ENCODE data around the gene FLNA. TPM values are rescaled to one million over a fixed set of nuclear protein-coding genes. Genes with fewer than 3 reads are reported as not detected.
"Not testable (repeated sequence)": the region's sequence is repeated elsewhere in the genome, so short reads cannot be mapped to it uniquely, and the experiment has no call there.

The FLNA gene
- total and polyA plus RNA-seq, 10 of the 15 experiments (the other 5 are each of a cell fraction or from before 2014, with no cell fraction given) = 5.1 to 643 (median 171) TPM

DNA sequence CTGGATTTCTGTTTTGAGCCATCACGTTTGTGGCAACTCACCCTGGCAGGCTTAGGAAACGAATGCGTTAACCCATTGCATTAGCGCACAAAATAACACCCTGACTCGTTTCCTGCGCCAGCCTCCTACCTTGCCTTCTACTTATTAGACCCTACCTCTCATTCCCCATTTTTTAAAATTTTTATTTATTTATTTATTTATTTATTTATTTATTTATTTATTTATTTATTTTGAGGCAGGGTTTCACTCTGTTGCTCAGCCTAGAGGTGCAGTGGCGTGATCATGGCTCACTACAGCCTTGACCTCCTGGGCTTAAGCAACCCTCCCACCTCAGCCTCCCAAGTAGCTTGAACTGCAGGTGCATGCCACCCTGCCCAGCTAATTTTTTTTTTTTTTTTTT is 71.4 kb downstream of the FLNA start:
- H3K4me2 ChIP-seq (ENCODE audit: control insufficient read depth, insufficient read depth); POLR2A ChIA-PET; H3K27ac ChIP-seq (ENCODE audit: control insufficient read depth, insufficient read depth); BruUV-seq (replicated peaks); H2AFZ ChIP-seq (ENCODE audit: control insufficient read depth, low read depth, low read length); H3K27me3 ChIP-seq (replicated peaks in 1 of 2; ENCODE audit: control insufficient read depth in 2 of 2, insufficient read depth in 2 of 2, low read length in 1 of 2); H4K20me1 ChIP-seq (ENCODE audit: control insufficient read depth, insufficient read depth); H3K9me3 ChIP-seq (replicated peaks; ENCODE audit: control insufficient read depth, insufficient read depth, low read length); ATAC-seq; DNase-seq (ENCODE audit: low read depth, low spot score); H3K4me3 ChIP-seq; H3K4me1 ChIP-seq (ENCODE audit: control insufficient read depth, insufficient read depth, low read length); H3K79me2 ChIP-seq (ENCODE audit: control insufficient read depth, insufficient read depth, low read length); intact Hi-C loops (cut with micrococcal nuclease; ENCODE audit: unreplicated experiment); SMC1A ChIA-PET (ENCODE audit: uncharacterized antibody, unreplicated experiment); H3K9ac ChIP-seq (ENCODE audit: control insufficient read depth, insufficient read depth, low read length); H3K36me3 ChIP-seq (ENCODE audit: control insufficient read depth in 2 of 2, insufficient read depth in 2 of 2, low read length in 1 of 2); FAIRE-seq; CTCF ChIA-PET; RAD21 ChIA-PET (ENCODE audit: unreplicated experiment): not testable (repeated sequence)
- in situ Hi-C loops (cut with MboI) = loop anchor here (25.0 kb wide), 1 partner anchor 166 kb away; the partner anchor contains the start of gene OPN1LW
- WGBS (ENCODE audit: insufficient coverage, insufficient replicate concordance, low lambda C conversion rate, missing lambda C conversion rate) = 72% methylated on average over 7 of the region's 7 CpGs

DNA sequence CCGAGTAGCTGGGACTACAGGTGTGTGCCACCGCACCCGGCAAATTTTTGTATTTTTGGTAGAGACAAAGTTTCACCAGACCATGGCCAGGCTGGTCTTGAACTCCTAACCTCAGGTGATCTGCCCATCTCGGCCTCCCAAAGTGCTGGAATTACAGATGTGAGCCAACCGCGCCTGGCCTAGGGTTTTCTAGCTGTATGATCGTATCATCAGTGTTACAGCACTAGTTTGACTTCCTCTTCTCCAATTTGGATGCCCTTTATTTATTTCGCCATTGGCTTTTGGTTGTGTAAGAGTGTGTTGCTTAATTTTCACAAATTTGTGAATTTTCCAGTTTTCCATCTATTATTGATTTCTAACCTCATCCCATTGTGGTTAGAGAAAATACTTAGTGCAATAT is 73.6 kb downstream of the FLNA start:
- Histone ChIP-seq H3K9me3 (replicated peaks; ENCODE audit: control insufficient read depth, insufficient read depth, low read length) (no peaks in the 10 kb centered on the region; the same call in 2 of the 3 replicates), H4K20me1 (ENCODE audit: control insufficient read depth, insufficient read depth) (no peaks in the 10 kb centered on the region), H3K9ac (ENCODE audit: control insufficient read depth, insufficient read depth, low read length) (no peak overlapping the region), H3K79me2 (ENCODE audit: control insufficient read depth, insufficient read depth, low read length) (no peaks in the 10 kb centered on the region), H3K4me1 (ENCODE audit: control insufficient read depth, insufficient read depth, low read length) (no peaks in the 10 kb centered on the region; the same call in 1 of the 2 replicates), H3K4me3 (no peak overlapping the region), H3K4me2 (ENCODE audit: control insufficient read depth, insufficient read depth) (no peak overlapping the region), H2AFZ (ENCODE audit: control insufficient read depth, low read depth, low read length) (no peak overlapping the region), H3K36me3 (ENCODE audit: control insufficient read depth in 2 of 2, insufficient read depth in 2 of 2, low read length in 1 of 2) (no peaks in the 10 kb centered on the region), H3K27ac (ENCODE audit: control insufficient read depth, insufficient read depth) (no peak overlapping the region), H3K27me3 (replicated peaks in 1 of 2; ENCODE audit: control insufficient read depth in 2 of 2, insufficient read depth in 2 of 2, low read length in 1 of 2) (no peaks in the 10 kb centered on the region)
- SMC1A ChIA-PET (ENCODE audit: uncharacterized antibody, unreplicated experiment) = no interaction called here
- BruUV-seq (replicated peaks) = no TSS peak
- intact Hi-C loops (cut with micrococcal nuclease; ENCODE audit: unreplicated experiment) (no loop called here), in situ Hi-C loops (cut with MboI) (loop anchor here (25.0 kb wide), 1 partner anchor 164 kb away; the partner anchor contains the start of gene OPN1LW)
- TF ChIP-seq PAX5 (IDR thresholded peaks at IDR 0.05; ENCODE audit: borderline replicate concordance, low read depth, low read length) (no peak), EGR1 (IDR thresholded peaks at IDR 0.05; ENCODE audit: borderline replicate concordance in 1 of 2, low read depth in 2 of 2, low read length in 2 of 2) (no peak)
- TF ChIP-seq, protein P1, sequence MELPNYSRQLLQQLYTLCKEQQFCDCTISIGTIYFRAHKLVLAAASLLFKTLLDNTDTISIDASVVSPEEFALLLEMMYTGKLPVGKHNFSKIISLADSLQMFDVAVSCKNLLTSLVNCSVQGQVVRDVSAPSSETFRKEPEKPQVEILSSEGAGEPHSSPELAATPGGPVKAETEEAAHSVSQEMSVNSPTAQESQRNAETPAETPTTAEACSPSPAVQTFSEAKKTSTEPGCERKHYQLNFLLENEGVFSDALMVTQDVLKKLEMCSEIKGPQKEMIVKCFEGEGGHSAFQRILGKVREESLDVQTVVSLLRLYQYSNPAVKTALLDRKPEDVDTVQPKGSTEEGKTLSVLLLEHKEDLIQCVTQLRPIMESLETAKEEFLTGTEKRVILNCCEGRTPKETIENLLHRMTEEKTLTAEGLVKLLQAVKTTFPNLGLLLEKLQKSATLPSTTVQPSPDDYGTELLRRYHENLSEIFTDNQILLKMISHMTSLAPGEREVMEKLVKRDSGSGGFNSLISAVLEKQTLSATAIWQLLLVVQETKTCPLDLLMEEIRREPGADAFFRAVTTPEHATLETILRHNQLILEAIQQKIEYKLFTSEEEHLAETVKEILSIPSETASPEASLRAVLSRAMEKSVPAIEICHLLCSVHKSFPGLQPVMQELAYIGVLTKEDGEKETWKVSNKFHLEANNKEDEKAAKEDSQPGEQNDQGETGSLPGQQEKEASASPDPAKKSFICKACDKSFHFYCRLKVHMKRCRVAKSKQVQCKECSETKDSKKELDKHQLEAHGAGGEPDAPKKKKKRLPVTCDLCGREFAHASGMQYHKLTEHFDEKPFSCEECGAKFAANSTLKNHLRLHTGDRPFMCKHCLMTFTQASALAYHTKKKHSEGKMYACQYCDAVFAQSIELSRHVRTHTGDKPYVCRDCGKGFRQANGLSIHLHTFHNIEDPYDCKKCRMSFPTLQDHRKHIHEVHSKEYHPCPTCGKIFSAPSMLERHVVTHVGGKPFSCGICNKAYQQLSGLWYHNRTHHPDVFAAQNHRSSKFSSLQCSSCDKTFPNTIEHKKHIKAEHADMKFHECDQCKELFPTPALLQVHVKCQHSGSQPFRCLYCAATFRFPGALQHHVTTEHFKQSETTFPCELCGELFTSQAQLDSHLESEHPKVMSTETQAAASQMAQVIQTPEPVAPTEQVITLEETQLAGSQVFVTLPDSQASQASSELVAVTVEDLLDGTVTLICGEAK (IDR thresholded peaks at IDR 0.05; ENCODE audit: borderline replicate concordance) = no peak
- RAD21 ChIA-PET (ENCODE audit: unreplicated experiment) = no interaction called here
- 56% methylated on average over 8 of the region's 8 CpGs for WGBS (ENCODE audit: insufficient coverage, insufficient replicate concordance, low lambda C conversion rate, missing lambda C conversion rate)
- POLR2A ChIA-PET = no interaction called here
- CTCF ChIA-PET = interaction anchor here (1.0 kb wide), 1 partner anchor 8 kb away, joined by 4 read pairs; no protein-coding TSS in a partner anchor
- ATAC-seq (no peak), FAIRE-seq (no peak), DNase-seq (ENCODE audit: low read depth, low spot score) (no peak)

Small RNA genes within 50 kb of the gene (small RNA-seq; reads per million reads assigned to genes)
- not detected for gene SNORA70

Other genes starting within 250 kb of the FLNA start
Only the 7 nearest of the 22 such genes appear.
- 13.1 and 16.0 TPM in 2 replicates for gene EMD, start 4.7 kb upstream of the FLNA start, total RNA-seq (2014; rRNA removed)
- gene EMD, start 4.7 kb upstream of the FLNA start, total RNA-seq (2014; rRNA removed; fragmentation: Illumina TruSeq; extraction: Trizol) = 26.7 and 27.1 TPM in 2 replicates
- gene EMD, start 4.7 kb upstream of the FLNA start, total RNA-seq (2021) = 58.5 and 59.3 TPM in 2 replicates
- 15.3 and 23.3 TPM in 2 replicates for gene EMD, start 4.7 kb upstream of the FLNA start, polyA plus RNA-seq (2011; rRNA removed)
- 63.8 and 83.3 TPM in 2 replicates for gene EMD, start 4.7 kb upstream of the FLNA start, polyA plus RNA-seq (2014; fragmentation: Illumina TruSeq; extraction: Trizol)
- gene EMD, start 4.7 kb upstream of the FLNA start, polyA plus RNA-seq (2014; fragmentation: Nextera tagmentation; extraction: Ambion mirVana) = 1 to 10 TPM in 1 of 2 experiments, under 1 TPM in 1; 0.76 to 1.9 TPM
- gene EMD, start 4.7 kb upstream of the FLNA start, polyA plus RNA-seq (2014; rRNA removed) = 63.9 TPM in 2 replicates
- 100 to 1,000 TPM in 1 of 2 experiments, 10 to 100 TPM in 1; 89.5 to 100 TPM for gene EMD, start 4.7 kb upstream of the FLNA start, polyA plus RNA-seq (2016; fragmentation: Nextera tagmentation; extraction: Ambion mirVana)
- 4,925 and 4,997 TPM in 2 replicates for gene RPL10, start 23.7 kb upstream of the FLNA start, total RNA-seq (2014; rRNA removed)
- gene RPL10, start 23.7 kb upstream of the FLNA start, total RNA-seq (2014; rRNA removed; fragmentation: Illumina TruSeq; extraction: Trizol) = 3,759 and 3,772 TPM in 2 replicates
- 4,064 and 4,152 TPM in 2 replicates for gene RPL10, start 23.7 kb upstream of the FLNA start, total RNA-seq (2021)
- 2,618 and 3,504 TPM in 2 replicates for gene RPL10, start 23.7 kb upstream of the FLNA start, polyA plus RNA-seq (2011; rRNA removed)
- 6,343 and 6,987 TPM in 2 replicates for gene RPL10, start 23.7 kb upstream of the FLNA start, polyA plus RNA-seq (2014; fragmentation: Illumina TruSeq; extraction: Trizol)
- gene RPL10, start 23.7 kb upstream of the FLNA start, polyA plus RNA-seq (2014; fragmentation: Nextera tagmentation; extraction: Ambion mirVana) = 1,000 to 10,000 TPM; 5,383 to 7,222 TPM
- 6,238 and 6,871 TPM in 2 replicates for gene RPL10, start 23.7 kb upstream of the FLNA start, polyA plus RNA-seq (2014; rRNA removed)
- gene RPL10, start 23.7 kb upstream of the FLNA start, polyA plus RNA-seq (2016; fragmentation: Nextera tagmentation; extraction: Ambion mirVana) = 1,000 to 10,000 TPM; 1,938 to 2,032 TPM
- 19.3 and 19.7 TPM in 2 replicates for gene DNASE1L1, start 34.6 kb upstream of the FLNA start, total RNA-seq (2014; rRNA removed)
- gene DNASE1L1, start 34.6 kb upstream of the FLNA start, total RNA-seq (2014; rRNA removed; fragmentation: Illumina TruSeq; extraction: Trizol) = 6.4 and 7.3 TPM in 2 replicates
- gene DNASE1L1, start 34.6 kb upstream of the FLNA start, total RNA-seq (2021) = 13.5 and 14.6 TPM in 2 replicates
- 3.1 and 4.4 TPM in 2 replicates for gene DNASE1L1, start 34.6 kb upstream of the FLNA start, polyA plus RNA-seq (2011; rRNA removed)
- 4.1 and 6.7 TPM in 2 replicates for gene DNASE1L1, start 34.6 kb upstream of the FLNA start, polyA plus RNA-seq (2014; fragmentation: Illumina TruSeq; extraction: Trizol)
- under 1 TPM; 0.60 to 0.74 TPM for gene DNASE1L1, start 34.6 kb upstream of the FLNA start, polyA plus RNA-seq (2014; fragmentation: Nextera tagmentation; extraction: Ambion mirVana)
- gene DNASE1L1, start 34.6 kb upstream of the FLNA start, polyA plus RNA-seq (2014; rRNA removed) = 20.0 and 22.7 TPM in 2 replicates
- gene DNASE1L1, start 34.6 kb upstream of the FLNA start, polyA plus RNA-seq (2016; fragmentation: Nextera tagmentation; extraction: Ambion mirVana) = 10 to 100 TPM in 1 of 2 experiments, 1 to 10 TPM in 1; 6.9 to 10.9 TPM
- 25.3 and 31.3 TPM in 2 replicates for gene TAFAZZIN, start 36.9 kb upstream of the FLNA start, total RNA-seq (2014; rRNA removed)
- 14.2 and 15.3 TPM in 2 replicates for gene TAFAZZIN, start 36.9 kb upstream of the FLNA start, total RNA-seq (2014; rRNA removed; fragmentation: Illumina TruSeq; extraction: Trizol)
- gene TAFAZZIN, start 36.9 kb upstream of the FLNA start, total RNA-seq (2021) = 37.0 and 39.2 TPM in 2 replicates
- gene TAFAZZIN, start 36.9 kb upstream of the FLNA start, polyA plus RNA-seq (2011; rRNA removed) = 15.7 and 20.0 TPM in 2 replicates
- gene TAFAZZIN, start 36.9 kb upstream of the FLNA start, polyA plus RNA-seq (2014; fragmentation: Illumina TruSeq; extraction: Trizol) = 21.8 and 22.6 TPM in 2 replicates
- 1 to 10 TPM in 1 of 2 experiments, under 1 TPM in 1; 0.71 to 1.4 TPM for gene TAFAZZIN, start 36.9 kb upstream of the FLNA start, polyA plus RNA-seq (2014; fragmentation: Nextera tagmentation; extraction: Ambion mirVana)
- 43.1 and 50.4 TPM in 2 replicates for gene TAFAZZIN, start 36.9 kb upstream of the FLNA start, polyA plus RNA-seq (2014; rRNA removed)
- 10 to 100 TPM; 25.0 to 31.6 TPM for gene TAFAZZIN, start 36.9 kb upstream of the FLNA start, polyA plus RNA-seq (2016; fragmentation: Nextera tagmentation; extraction: Ambion mirVana)
- 23.0 and 25.0 TPM in 2 replicates for gene ATP6AP1, start 54.0 kb upstream of the FLNA start, total RNA-seq (2014; rRNA removed)
- gene ATP6AP1, start 54.0 kb upstream of the FLNA start, total RNA-seq (2014; rRNA removed; fragmentation: Illumina TruSeq; extraction: Trizol) = 15.3 and 15.8 TPM in 2 replicates
- gene ATP6AP1, start 54.0 kb upstream of the FLNA start, total RNA-seq (2021) = 31.2 and 35.7 TPM in 2 replicates
- 20.2 and 39.8 TPM in 2 replicates for gene ATP6AP1, start 54.0 kb upstream of the FLNA start, polyA plus RNA-seq (2011; rRNA removed)
- 19.5 and 32.8 TPM in 2 replicates for gene ATP6AP1, start 54.0 kb upstream of the FLNA start, polyA plus RNA-seq (2014; fragmentation: Illumina TruSeq; extraction: Trizol)
- 1 to 10 TPM; 4.5 to 7.8 TPM for gene ATP6AP1, start 54.0 kb upstream of the FLNA start, polyA plus RNA-seq (2014; fragmentation: Nextera tagmentation; extraction: Ambion mirVana)
- gene ATP6AP1, start 54.0 kb upstream of the FLNA start, polyA plus RNA-seq (2014; rRNA removed) = 44.2 and 45.5 TPM in 2 replicates
- gene ATP6AP1, start 54.0 kb upstream of the FLNA start, polyA plus RNA-seq (2016; fragmentation: Nextera tagmentation; extraction: Ambion mirVana) = 10 to 100 TPM; 56.3 to 56.4 TPM
- 46.6 and 59.9 TPM in 2 replicates for gene GDI1, start 62.5 kb upstream of the FLNA start, total RNA-seq (2014; rRNA removed)
- gene GDI1, start 62.5 kb upstream of the FLNA start, total RNA-seq (2014; rRNA removed; fragmentation: Illumina TruSeq; extraction: Trizol) = 22.2 and 22.7 TPM in 2 replicates
- gene GDI1, start 62.5 kb upstream of the FLNA start, total RNA-seq (2021) = 57.9 and 61.3 TPM in 2 replicates
- 48.1 and 102 TPM in 2 replicates for gene GDI1, start 62.5 kb upstream of the FLNA start, polyA plus RNA-seq (2011; rRNA removed)
- 45.1 and 64.1 TPM in 2 replicates for gene GDI1, start 62.5 kb upstream of the FLNA start, polyA plus RNA-seq (2014; fragmentation: Illumina TruSeq; extraction: Trizol)
- 1 to 10 TPM in 1 of 2 experiments, under 1 TPM in 1; 0.92 to 4.3 TPM for gene GDI1, start 62.5 kb upstream of the FLNA start, polyA plus RNA-seq (2014; fragmentation: Nextera tagmentation; extraction: Ambion mirVana)
- 82.1 and 101 TPM in 2 replicates for gene GDI1, start 62.5 kb upstream of the FLNA start, polyA plus RNA-seq (2014; rRNA removed)
- gene GDI1, start 62.5 kb upstream of the FLNA start, polyA plus RNA-seq (2016; fragmentation: Nextera tagmentation; extraction: Ambion mirVana) = 10 to 100 TPM; 34.5 to 39.3 TPM
- gene FAM50A, start 69.5 kb upstream of the FLNA start, total RNA-seq (2014; rRNA removed) = 25.8 and 32.1 TPM in 2 replicates
- 37.0 and 39.5 TPM in 2 replicates for gene FAM50A, start 69.5 kb upstream of the FLNA start, total RNA-seq (2014; rRNA removed; fragmentation: Illumina TruSeq; extraction: Trizol)
- gene FAM50A, start 69.5 kb upstream of the FLNA start, total RNA-seq (2021) = 44.3 and 46.7 TPM in 2 replicates
- gene FAM50A, start 69.5 kb upstream of the FLNA start, polyA plus RNA-seq (2011; rRNA removed) = 23.0 and 30.2 TPM in 2 replicates
- gene FAM50A, start 69.5 kb upstream of the FLNA start, polyA plus RNA-seq (2014; fragmentation: Illumina TruSeq; extraction: Trizol) = 32.9 and 43.9 TPM in 2 replicates
- gene FAM50A, start 69.5 kb upstream of the FLNA start, polyA plus RNA-seq (2014; fragmentation: Nextera tagmentation; extraction: Ambion mirVana) = 1 to 10 TPM; 4.2 to 5.4 TPM
- gene FAM50A, start 69.5 kb upstream of the FLNA start, polyA plus RNA-seq (2014; rRNA removed) = 45.8 and 51.3 TPM in 2 replicates
- 10 to 100 TPM; 20.4 to 40.9 TPM for gene FAM50A, start 69.5 kb upstream of the FLNA start, polyA plus RNA-seq (2016; fragmentation: Nextera tagmentation; extraction: Ambion mirVana)

All from GM12878 (cell line).